Measurements from ENCODE around the gene MALT1. TPM values are rescaled to one million over a fixed set of nuclear protein-coding genes. Genes with fewer than 3 reads are reported as not detected.

Gene MALT1
- total and polyA plus RNA-seq, 2 donors from 2014 or later, result 10.4 to 39.4 TPM

GRCh38 chr18:58695772-58696171, 24.5 kb downstream of the MALT1 start:
- H3K27ac ChIP-seq (ENCODE audit: low read depth in 2 of 2, low read length in 2 of 2), result no peak overlapping the region
- FAIRE-seq (no peak), DNase-seq (no peak)
- H3K4me1 ChIP-seq (ENCODE audit: control insufficient read depth in 2 of 3, insufficient read depth in 2 of 3, low read depth in 1 of 3, low read length in 3 of 3), result no peaks in the 10 kb centered on the region
- peaks cover 0 to 3% (median 2%) of the 10 kb centered on the region in 3 donors for H3K36me3 ChIP-seq (ENCODE audit: control insufficient read depth in 2 of 3, insufficient read depth in 3 of 3, low read length in 3 of 3)
- no peak overlapping the region for H3K9ac ChIP-seq (ENCODE audit: low read length in 3 of 3)
- H3K27me3 ChIP-seq (ENCODE audit: control insufficient read depth, insufficient read depth, low read length), result no peaks in the 10 kb centered on the region
- intact Hi-C loops (cut with DNase I), result no loop called here
- H3K9me3 ChIP-seq (ENCODE audit: control insufficient read depth in 2 of 3, insufficient read depth in 1 of 3, low read length in 3 of 3), result no peaks in the 10 kb centered on the region
- no peak overlapping the region for H3K4me3 ChIP-seq (ENCODE audit: low read length in 3 of 3)
- TF ChIP-seq, protein P1, sequence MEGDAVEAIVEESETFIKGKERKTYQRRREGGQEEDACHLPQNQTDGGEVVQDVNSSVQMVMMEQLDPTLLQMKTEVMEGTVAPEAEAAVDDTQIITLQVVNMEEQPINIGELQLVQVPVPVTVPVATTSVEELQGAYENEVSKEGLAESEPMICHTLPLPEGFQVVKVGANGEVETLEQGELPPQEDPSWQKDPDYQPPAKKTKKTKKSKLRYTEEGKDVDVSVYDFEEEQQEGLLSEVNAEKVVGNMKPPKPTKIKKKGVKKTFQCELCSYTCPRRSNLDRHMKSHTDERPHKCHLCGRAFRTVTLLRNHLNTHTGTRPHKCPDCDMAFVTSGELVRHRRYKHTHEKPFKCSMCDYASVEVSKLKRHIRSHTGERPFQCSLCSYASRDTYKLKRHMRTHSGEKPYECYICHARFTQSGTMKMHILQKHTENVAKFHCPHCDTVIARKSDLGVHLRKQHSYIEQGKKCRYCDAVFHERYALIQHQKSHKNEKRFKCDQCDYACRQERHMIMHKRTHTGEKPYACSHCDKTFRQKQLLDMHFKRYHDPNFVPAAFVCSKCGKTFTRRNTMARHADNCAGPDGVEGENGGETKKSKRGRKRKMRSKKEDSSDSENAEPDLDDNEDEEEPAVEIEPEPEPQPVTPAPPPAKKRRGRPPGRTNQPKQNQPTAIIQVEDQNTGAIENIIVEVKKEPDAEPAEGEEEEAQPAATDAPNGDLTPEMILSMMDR (IDR thresholded peaks at IDR 0.05; ENCODE audit: borderline replicate concordance, extremely low read depth, insufficient read depth), result no peak

DNA sequence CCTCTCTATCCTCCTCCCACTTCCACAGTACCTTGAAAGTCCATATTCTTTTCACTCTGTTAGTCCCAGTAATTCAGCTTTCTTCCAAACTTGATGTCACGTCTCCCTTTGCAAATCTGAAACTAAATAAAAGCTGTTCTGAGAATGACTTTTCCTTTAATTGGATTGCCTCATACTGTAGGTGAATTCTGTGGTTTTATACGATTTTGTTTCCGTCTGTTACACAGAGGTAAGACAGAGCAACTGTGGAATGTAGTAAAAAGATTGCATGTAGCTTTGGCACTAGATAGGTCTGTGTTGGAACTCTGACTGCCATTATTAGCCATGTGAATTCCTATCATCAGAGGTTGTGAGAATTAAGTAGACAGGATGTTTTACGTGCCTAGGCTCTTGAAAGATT, 25.9 kb downstream of the MALT1 start:
- no peak overlapping the region for H3K9ac ChIP-seq (ENCODE audit: low read length in 3 of 3)
- H3K27me3 ChIP-seq (ENCODE audit: control insufficient read depth, insufficient read depth, low read length), result no peaks in the 10 kb centered on the region
- H3K4me3 ChIP-seq (ENCODE audit: low read length in 3 of 3), result no peak overlapping the region
- no peak for FAIRE-seq
- no peaks in the 10 kb centered on the region for H3K9me3 ChIP-seq (ENCODE audit: control insufficient read depth in 2 of 3, insufficient read depth in 1 of 3, low read length in 3 of 3)
- H3K36me3 ChIP-seq (ENCODE audit: control insufficient read depth in 2 of 3, insufficient read depth in 3 of 3, low read length in 3 of 3), result peaks cover 0 to 10% (median 8%) of the 10 kb centered on the region in 3 donors
- intact Hi-C loops (cut with DNase I), result no loop called here
- TF ChIP-seq, protein P1 (IDR thresholded peaks at IDR 0.05; ENCODE audit: borderline replicate concordance, extremely low read depth, insufficient read depth), result no peak
- no peak for DNase-seq
- H3K4me1 ChIP-seq (ENCODE audit: control insufficient read depth in 2 of 3, insufficient read depth in 2 of 3, low read depth in 1 of 3, low read length in 3 of 3), result no peaks in the 10 kb centered on the region
- no peak overlapping the region for H3K27ac ChIP-seq (ENCODE audit: low read depth in 2 of 2, low read length in 2 of 2)

DNA sequence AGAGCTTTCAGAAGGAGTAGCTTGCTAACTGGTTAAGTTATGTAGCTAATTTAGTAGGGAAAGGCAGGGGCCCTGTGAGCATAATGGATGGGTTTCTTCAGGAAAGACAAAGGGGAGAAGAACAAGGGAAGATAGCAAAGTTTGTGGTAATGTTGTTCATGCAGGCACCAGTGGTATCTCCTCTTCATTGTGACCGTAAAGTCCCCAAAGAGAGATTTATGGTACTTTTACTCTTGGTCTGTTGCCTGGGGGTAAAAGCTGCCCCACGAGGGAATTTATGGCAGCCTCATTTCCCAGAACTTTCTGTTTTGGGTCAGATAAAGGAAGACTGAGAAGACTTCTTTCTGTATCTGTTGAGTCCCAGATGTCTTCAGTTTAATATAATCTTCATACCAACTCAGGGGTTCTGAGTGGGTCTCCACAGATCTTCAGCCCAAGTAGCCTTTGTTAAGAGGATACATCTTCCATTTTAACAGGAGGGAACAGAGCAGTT, 27.5 kb downstream of the MALT1 start:
- intact Hi-C loops (cut with DNase I), result no loop called here
- Histone ChIP-seq H3K27me3 (ENCODE audit: control insufficient read depth, insufficient read depth, low read length) (no peaks in the 10 kb centered on the region), H3K27ac (ENCODE audit: low read depth in 2 of 2, low read length in 2 of 2) (no peak overlapping the region), H3K36me3 (ENCODE audit: control insufficient read depth in 2 of 3, insufficient read depth in 3 of 3, low read length in 3 of 3) (peaks cover 0 to 10% (median 8%) of the 10 kb centered on the region in 3 donors), H3K4me1 (ENCODE audit: control insufficient read depth in 2 of 3, insufficient read depth in 2 of 3, low read depth in 1 of 3, low read length in 3 of 3) (no peaks in the 10 kb centered on the region), H3K9ac (ENCODE audit: low read length in 3 of 3) (no peak overlapping the region), H3K4me3 (ENCODE audit: low read length in 3 of 3) (no peak overlapping the region), H3K9me3 (ENCODE audit: control insufficient read depth in 2 of 3, insufficient read depth in 1 of 3, low read length in 3 of 3) (no peaks in the 10 kb centered on the region)
- no peak for DNase-seq
- FAIRE-seq, result no peak
- TF ChIP-seq, protein P1 (IDR thresholded peaks at IDR 0.05; ENCODE audit: borderline replicate concordance, extremely low read depth, insufficient read depth), result no peak

GRCh38 chr18:58699551-58699950, 28.3 kb downstream of the MALT1 start:
- Histone ChIP-seq H3K4me3 (ENCODE audit: low read length in 3 of 3) (no peak overlapping the region), H3K36me3 (ENCODE audit: control insufficient read depth in 2 of 3, insufficient read depth in 3 of 3, low read length in 3 of 3) (peaks cover 0 to 10% (median 8%) of the 10 kb centered on the region in 3 donors), H3K27ac (ENCODE audit: low read depth in 2 of 2, low read length in 2 of 2) (no peak overlapping the region), H3K27me3 (ENCODE audit: control insufficient read depth, insufficient read depth, low read length) (no peaks in the 10 kb centered on the region), H3K9me3 (ENCODE audit: control insufficient read depth in 2 of 3, insufficient read depth in 1 of 3, low read length in 3 of 3) (no peaks in the 10 kb centered on the region), H3K9ac (ENCODE audit: low read length in 3 of 3) (no peak overlapping the region), H3K4me1 (ENCODE audit: control insufficient read depth in 2 of 3, insufficient read depth in 2 of 3, low read depth in 1 of 3, low read length in 3 of 3) (no peaks in the 10 kb centered on the region)
- DNase-seq, result no peak
- TF ChIP-seq, protein P1 (IDR thresholded peaks at IDR 0.05; ENCODE audit: borderline replicate concordance, extremely low read depth, insufficient read depth), result no peak
- intact Hi-C loops (cut with DNase I), result no loop called here
- FAIRE-seq, result no peak
